H1 (cell line): ENCODE measurements around the gene PRR19. TPM values are rescaled to one million over a fixed set of nuclear protein-coding genes. Genes with fewer than 3 reads are reported as not detected.

Experiments
- SIRT6 ChIP-seq: IDR thresholded peaks from one replicate; pipeline ENCODE4 v1.7.1; 2012; ENCODE audit warnings: low read length, inconsistent platforms
- TCF12 ChIP-seq: IDR thresholded peaks from 2 replicates; pipeline ENCODE4 v1.6.1; 2011; ENCODE audit warnings: low read depth, mild to moderate bottlenecking, low read length
- polyA plus RNA-seq, 7 experiments: library from polyadenylated mRNA; depleted of rRNA in 3 of 7; stranded (reverse) in 5 of 7; unstranded in 2 of 7; fragments of >200 nt in 5 of 7; fragments of 200-250 nt in 2 of 7; gene quantifications; 1 replicate in 5 of 7; 2 replicates in 1 of 7; 4 replicates in 1 of 7; pipeline versions ENCODE4 v1.2.1 to v1.2.3, GENCODE V29; 2011 to 2013; ENCODE audit warnings: missing spikeins in 2 of 7, mixed read lengths in 2 of 7
- total RNA-seq: library from RNA; stranded (reverse); fragmentation: NEBNext Ultra II Directional; extraction: Animal tissue kit (Norgen Biotek cat#: 25700); gene quantifications from 2 replicates; pipeline ENCODE4 v1.2.1, GENCODE V29; 2021

The PRR19 gene
- total and polyA plus RNA-seq, 2 of the 8 experiments (the other 6 are each of a cell fraction or from before 2014, with no cell fraction given): 7.2 to 7.5 TPM

DNA sequence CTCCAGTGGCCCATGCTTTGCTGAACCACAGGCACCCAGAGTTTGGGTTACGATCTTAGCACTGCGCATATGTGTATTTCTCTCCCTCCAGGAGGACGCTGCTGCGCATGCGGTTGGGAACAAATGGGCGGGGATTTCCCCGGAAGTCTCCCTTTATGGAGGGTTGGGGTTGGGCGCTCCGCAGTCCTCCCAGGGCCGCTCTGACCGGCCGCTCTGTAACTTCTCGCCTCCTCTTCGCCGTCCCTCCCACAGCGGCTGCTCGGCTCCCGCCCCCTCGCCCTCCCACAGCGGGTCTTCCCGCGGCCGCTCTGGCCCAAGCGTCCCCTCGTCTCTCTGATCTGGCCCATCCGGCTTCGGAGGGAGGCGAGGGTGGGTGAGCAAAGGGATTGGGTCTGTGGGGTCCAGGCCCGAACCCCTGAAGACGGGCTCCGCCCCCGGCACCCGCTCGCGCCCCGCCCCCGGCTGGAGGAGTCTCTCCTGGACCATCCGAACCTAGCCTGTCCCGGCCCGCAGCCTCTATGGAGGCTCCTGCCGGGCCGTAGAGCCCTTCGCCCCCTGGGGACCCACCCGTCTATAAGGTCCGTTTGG is 23.5 kb downstream of the PRR19 start, which contains the start of gene MEGF8 (continued):
- TF ChIP-seq SIRT6: no peak
- no peak for TF ChIP-seq TCF12
